Uterus (tissue), 2 donors: ENCODE data around the gene SLC22A5.

Experiments
- POLR2A ChIP-seq, 2 donors: fragments of 450-650 bp; IDR thresholded peaks; one replicate each; pipeline ENCODE4 v1.6.1; 2016; ENCODE audit warnings: antibody characterized with exemption in 2 of 2, mild to moderate bottlenecking in 1 of 2, moderate library complexity in 1 of 2
- TF ChIP-seq, protein P1 (sequence below), 4 experiments: fragments of 200-600 bp in 2 of 4; fragments of 450-650 bp in 2 of 4; sonication (generic) in 2 of 4; IDR thresholded peaks; one replicate each; pipeline ENCODE4 v1.5.1; 2016 to 2019; ENCODE audit warnings: antibody characterized with exemption in 4 of 4, mild to moderate bottlenecking in 2 of 4, moderate library complexity in 1 of 4

GRCh38 chr5:132407970-132408369, 38.5 kb downstream of the SLC22A5 start:
- TF ChIP-seq, protein P1, sequence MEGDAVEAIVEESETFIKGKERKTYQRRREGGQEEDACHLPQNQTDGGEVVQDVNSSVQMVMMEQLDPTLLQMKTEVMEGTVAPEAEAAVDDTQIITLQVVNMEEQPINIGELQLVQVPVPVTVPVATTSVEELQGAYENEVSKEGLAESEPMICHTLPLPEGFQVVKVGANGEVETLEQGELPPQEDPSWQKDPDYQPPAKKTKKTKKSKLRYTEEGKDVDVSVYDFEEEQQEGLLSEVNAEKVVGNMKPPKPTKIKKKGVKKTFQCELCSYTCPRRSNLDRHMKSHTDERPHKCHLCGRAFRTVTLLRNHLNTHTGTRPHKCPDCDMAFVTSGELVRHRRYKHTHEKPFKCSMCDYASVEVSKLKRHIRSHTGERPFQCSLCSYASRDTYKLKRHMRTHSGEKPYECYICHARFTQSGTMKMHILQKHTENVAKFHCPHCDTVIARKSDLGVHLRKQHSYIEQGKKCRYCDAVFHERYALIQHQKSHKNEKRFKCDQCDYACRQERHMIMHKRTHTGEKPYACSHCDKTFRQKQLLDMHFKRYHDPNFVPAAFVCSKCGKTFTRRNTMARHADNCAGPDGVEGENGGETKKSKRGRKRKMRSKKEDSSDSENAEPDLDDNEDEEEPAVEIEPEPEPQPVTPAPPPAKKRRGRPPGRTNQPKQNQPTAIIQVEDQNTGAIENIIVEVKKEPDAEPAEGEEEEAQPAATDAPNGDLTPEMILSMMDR (IDR thresholded peaks at IDR 0.05) = no peak
- TF ChIP-seq POLR2A (IDR thresholded peaks at IDR 0.05) = no peak
